Astrocyte (in vitro differentiated cells and primary cell): Measurements from ENCODE around the gene ARTN.

Source experiments
- CTCF ChIP-seq: IDR thresholded peaks from 2 replicates; pipeline ENCODE4 v1.5.1; 2011; ENCODE audit warnings: low read depth, mild to moderate bottlenecking, inconsistent platforms, low read length, moderate library complexity; ENCODE audit not compliant: insufficient read depth
- EZH2 ChIP-seq: IDR thresholded peaks from 2 replicates; pipeline ENCODE4 v1.6.1; 2012; ENCODE audit warnings: mild to moderate bottlenecking, low read length, inconsistent platforms; ENCODE audit not compliant: insufficient read depth

DNA sequence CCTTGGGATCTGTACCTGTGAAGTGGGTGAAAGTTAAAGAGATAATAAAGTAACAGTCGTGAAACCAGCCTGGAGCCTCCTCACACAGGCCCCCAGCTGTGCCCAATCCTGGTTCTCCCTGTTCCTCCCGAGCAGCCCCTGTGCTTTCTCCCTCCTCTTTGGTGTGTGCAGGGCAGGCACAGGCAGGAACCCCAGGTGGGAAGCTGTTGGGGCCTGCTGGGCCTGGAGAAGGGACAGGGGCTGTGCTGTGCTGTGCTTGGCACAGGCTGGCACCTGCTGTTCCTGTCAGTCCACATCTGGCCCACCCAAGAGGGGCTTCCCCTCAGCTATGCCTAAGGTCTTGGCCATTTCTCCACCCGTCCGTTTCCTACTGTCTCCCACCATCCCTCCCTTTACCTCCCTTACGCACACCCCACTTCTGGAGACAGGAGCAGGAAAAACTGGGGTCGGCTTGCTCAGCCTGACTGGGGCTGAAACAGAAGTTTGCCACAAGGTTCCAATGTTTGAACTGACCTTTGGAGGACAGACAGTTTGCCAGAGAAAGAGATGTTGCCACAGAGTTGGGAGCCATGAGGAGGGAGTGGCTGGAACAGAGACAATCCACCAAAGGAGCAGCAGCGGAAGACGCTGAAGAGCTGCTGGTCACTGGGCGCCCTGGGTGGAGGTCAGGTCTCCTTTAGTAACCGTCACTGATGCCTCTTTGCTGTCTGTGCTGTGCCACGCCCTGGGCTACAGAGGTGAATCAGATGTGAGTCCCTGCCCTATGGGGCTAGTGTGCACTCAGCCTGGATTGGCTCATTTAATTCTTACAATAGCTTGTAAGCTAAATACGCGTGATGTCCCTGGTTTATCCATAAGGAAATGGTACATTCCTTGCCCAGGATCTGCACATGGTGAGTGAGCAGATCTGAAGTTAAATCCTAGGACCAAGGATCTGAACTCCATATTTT lies 18.8 kb upstream of the ARTN start:
- TF ChIP-seq CTCF (no peak), EZH2 (no peak)
